Fibroblast of mammary gland (primary cell): ENCODE results near the gene SNED1.
A peak's percentile ranks its signal among the peaks of the same experiment; 100 is the strongest.

Source experiments
- DNase-seq: peaks from one replicate; pipeline ENCODE4 v3.0.0-alpha.2; 2010; ENCODE audit warnings: low read depth
- H3K4me3 ChIP-seq: 2 replicates; pipeline ENCODE4 v1.5.1; 2011; ENCODE audit warnings: low read depth, mild to moderate bottlenecking, low read length, moderate library complexity; ENCODE audit not compliant: control insufficient read depth
- CTCF ChIP-seq: conservative IDR thresholded peaks from 2 replicates; pipeline ENCODE4 v1.5.1; 2011; ENCODE audit warnings: low read depth, low read length, inconsistent platforms; ENCODE audit not compliant: control insufficient read depth, insufficient read depth

SNED1 gene

DNA sequence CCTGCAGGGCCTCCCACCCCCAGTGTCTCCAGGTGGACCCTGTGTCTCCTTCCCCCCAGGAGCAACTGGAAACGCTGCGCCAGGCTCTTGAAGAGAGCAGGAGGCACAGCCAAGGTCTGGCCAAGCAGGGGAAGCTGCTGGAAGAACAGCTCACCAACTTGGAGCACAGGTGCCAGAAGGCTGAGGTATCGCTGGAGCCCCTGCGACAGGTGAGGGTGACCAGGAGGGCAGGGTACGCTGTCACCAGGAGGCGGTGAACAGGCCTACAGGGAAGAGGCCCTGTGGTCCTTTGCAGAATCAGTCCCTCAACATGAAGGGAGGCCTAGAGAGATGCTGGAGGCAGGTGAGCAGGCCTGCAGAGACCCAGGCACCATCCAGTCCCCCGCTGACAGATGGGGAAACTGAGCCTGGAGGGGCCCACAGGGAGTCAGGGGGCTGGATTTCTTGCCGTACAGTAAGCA lies 15.6 kb upstream of the SNED1 start:
- no peak for TF ChIP-seq CTCF
- DNase-seq, result no peak
- H3K4me3 ChIP-seq, result no peak overlapping the region

DNA sequence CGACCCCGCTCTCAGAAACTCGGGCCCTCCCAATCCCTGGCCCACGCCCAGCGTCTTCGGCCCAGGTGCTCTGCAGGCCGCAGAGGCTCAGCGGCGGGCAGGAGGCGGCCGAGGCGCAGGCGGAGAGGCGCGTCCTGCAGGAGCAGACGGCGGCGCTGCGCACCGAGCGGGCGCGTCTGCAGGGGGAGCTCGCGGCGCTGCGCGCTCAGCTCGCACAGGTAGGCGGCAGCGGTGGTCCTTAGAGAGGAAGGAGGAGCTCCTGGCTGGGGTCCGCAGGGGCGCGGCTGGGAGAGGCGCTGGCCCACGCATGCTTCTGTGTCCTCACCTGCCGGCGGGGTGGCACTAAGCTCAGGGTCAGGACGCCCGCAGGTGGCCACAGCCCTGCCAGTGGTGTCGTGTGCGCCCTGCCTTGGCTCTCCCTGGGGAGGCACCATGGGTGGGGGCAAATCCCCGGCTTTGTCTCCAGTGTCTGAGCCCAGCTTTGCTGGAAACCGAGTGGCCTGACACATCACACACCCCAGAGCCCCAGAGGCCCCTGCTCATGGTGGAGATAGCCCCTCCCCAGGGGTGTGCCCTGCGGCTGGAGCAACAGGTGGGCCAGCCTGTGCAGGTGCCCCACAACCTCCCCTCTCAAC lies 14.9 kb upstream of the SNED1 start:
- no peak overlapping the region for H3K4me3 ChIP-seq
- no peak for DNase-seq
- no peak for TF ChIP-seq CTCF

DNA sequence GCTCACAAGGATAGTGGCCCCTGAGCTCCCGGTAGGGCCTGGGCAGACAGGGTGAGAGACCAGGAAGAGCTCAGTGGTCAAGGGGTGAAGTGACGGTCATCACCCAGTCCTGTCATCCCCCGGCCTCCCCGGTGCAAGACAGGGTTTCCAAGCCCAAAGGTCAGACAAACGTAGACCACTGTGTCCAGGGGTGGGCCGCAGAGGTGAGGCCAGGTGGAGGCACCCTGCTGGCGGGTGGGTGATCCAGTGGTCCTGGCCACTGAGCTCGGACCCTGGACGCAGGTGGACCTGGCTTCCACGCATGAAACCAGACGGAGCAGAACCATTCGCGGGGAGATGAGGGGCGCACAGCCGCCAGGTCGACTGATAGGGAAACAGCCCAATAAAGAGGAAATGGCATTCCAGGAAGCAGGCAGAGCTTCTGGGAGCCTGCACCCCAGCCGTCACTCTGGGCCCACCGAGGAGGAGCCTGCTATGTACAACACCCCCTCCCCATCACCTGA lies 14.4 kb upstream of the SNED1 start:
- TF ChIP-seq CTCF, result no peak
- H3K4me3 ChIP-seq, result no peak overlapping the region
- DNase-seq, result no peak

DNA sequence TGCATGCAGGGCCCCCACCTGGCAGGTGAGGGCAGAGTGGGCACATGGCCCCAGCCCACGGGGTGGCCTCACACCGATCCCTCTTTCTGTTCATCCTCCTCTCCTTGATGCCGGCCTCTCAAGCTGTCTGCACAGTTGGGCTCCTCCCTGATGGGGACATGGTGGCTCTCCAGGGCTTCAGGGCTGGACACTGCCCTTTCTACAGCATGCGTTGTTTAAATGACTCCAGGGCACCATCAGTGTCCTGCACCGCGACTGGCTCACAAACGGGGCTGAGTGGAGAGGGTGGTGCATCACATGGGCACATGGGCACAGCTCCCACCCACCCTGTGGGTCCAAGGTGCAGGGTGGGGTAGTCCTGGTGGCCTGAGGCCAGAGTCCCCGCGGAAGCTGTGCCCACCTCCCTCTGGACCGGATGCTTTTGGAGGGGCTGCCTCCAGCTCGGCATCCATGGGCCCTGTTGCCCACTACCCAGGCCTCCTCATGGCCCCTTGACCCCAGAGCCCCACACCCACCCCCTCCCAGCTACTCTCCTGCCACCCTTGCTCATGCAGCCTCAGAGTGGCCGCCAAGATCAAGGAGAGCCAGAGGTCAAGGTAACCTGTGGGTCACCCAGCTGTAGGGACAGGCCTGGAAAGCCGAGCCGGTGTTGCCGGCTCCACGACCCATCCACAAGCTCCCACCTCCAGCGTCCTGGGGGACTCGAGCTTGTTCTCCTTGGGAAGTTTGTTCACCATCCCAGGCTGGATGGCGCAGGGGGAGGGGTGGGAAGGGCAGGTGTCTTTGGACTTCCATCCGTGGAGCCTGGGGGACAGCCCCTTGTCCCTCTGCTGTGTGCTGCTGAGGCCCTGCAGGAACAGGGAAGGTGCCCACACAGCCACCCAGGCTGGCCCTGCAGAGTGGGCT lies 12.3 kb upstream of the SNED1 start:
- DNase-seq, result no peak
- no peak for TF ChIP-seq CTCF
- H3K4me3 ChIP-seq, result no peak overlapping the region

DNA sequence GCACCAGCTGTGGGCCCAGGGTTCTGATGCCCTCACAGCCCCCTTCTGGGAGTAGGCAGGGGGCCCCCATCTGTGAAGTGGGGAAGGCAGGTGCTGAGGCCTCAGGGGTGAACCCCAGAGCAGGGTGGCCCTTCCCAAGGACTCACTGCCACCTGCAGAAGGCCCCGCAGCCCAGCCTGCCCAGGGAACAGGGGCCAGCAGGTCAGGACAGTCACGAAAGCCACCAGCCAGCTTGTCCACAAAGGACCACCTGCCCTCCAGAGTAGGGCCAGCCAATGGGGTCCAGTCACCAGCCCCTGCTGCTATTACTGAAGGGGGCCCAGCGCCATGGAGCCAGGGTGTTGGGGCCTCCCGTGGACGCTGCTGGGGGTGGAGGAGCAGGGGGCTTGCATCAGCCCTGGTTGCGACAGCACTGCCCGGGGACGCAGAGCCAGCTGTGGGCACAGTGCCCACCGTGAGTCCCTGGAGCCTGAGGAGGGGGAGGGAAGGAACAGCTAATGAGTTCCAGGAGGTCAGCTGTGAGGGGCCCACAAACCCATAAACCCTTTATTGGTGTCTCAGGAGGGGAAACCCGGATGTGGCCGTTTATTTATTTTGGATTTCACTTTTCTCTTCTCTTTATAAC lies 11.5 kb upstream of the SNED1 start:
- TF ChIP-seq CTCF, result no peak
- DNase-seq, result peak; percentile 91
- no peak overlapping the region for H3K4me3 ChIP-seq

- DNase-seq, result no peak
- H3K4me3 ChIP-seq, result no peak overlapping the region
- no peak for TF ChIP-seq CTCF
Observed at GRCh38 chr2:240987588-240987987, 10.8 kb upstream of the SNED1 start.
